HEK293 (cell line): Measurements from ENCODE around the gene ALDH16A1.

Source experiments
- KLF16 ChIP-seq: fragments of 450-650 bp; formaldehyde crosslinking; IDR thresholded peaks from 2 replicates; pipeline ENCODE4 v1.5.1; 2017; ENCODE audit warnings: missing biosample characterization, missing genetic modification characterization
- MEIS1 ChIP-seq: sonication (generic); formaldehyde crosslinking; IDR thresholded peaks from 2 replicates; pipeline ENCODE4 v1.8.1; 2022; ENCODE audit warnings: missing genetic modification reagents, mild to moderate bottlenecking, borderline replicate concordance
- PRDM1 ChIP-seq: fragments of 450-650 bp; formaldehyde crosslinking; IDR thresholded peaks from 2 replicates; pipeline ENCODE4; 2016; ENCODE audit warnings: missing biosample characterization, missing genetic modification characterization
- TCF7L2 ChIP-seq: IDR thresholded peaks from 2 replicates; pipeline ENCODE4 v1.6.1; 2011; ENCODE audit warnings: low read depth, mild to moderate bottlenecking, inconsistent platforms, low read length, moderate library complexity, borderline replicate concordance
- ZEB2 ChIP-seq: fragments of 450-650 bp; formaldehyde crosslinking; IDR thresholded peaks from 2 replicates; pipeline ENCODE4 v1.5.1; 2016; ENCODE audit warnings: missing biosample characterization, missing genetic modification characterization
- ZIC2 ChIP-seq: fragments of 450-650 bp; formaldehyde crosslinking; IDR thresholded peaks from 2 replicates; pipeline ENCODE4 v1.5.1; 2016; ENCODE audit warnings: missing biosample characterization, missing genetic modification characterization
- ZNF266 ChIP-seq: fragments of 450-650 bp; formaldehyde crosslinking; IDR thresholded peaks from 2 replicates; pipeline ENCODE4 v1.5.1; 2016; ENCODE audit warnings: missing biosample characterization, missing genetic modification characterization, low read depth
- ZNF350 ChIP-seq: fragments of 450-650 bp; formaldehyde crosslinking; IDR thresholded peaks from 2 replicates; pipeline ENCODE4 v1.5.0; 2017; ENCODE audit warnings: missing biosample characterization, mild to moderate bottlenecking, missing genetic modification characterization
- ZNF416 ChIP-seq: fragments of 450-650 bp; formaldehyde crosslinking; IDR thresholded peaks from 2 replicates; pipeline ENCODE4 v1.5.1; 2016; ENCODE audit warnings: missing biosample characterization, missing genetic modification characterization
- ZNF521 ChIP-seq: fragments of 450-650 bp; formaldehyde crosslinking; IDR thresholded peaks from 2 replicates; pipeline ENCODE4 v1.5.1; 2017; ENCODE audit warnings: missing biosample characterization, mild to moderate bottlenecking, missing genetic modification characterization
- ZNF561 ChIP-seq: fragments of 450-650 bp; IDR thresholded peaks from 2 replicates; pipeline ENCODE4 v1.5.1; 2018; ENCODE audit warnings: missing biosample characterization, missing genetic modification characterization, borderline replicate concordance
- ZNF624 ChIP-seq: fragments of 450-650 bp; formaldehyde crosslinking; IDR thresholded peaks from 2 replicates; pipeline ENCODE4 v1.5.1; 2017; ENCODE audit warnings: missing biosample characterization, missing genetic modification characterization
- ZNF626 ChIP-seq: fragments of 450-650 bp; sonication (Bioruptor Pico); formaldehyde crosslinking; IDR thresholded peaks from 2 replicates; pipeline ENCODE4 v1.5.1; 2018; ENCODE audit warnings: missing biosample characterization, missing genetic modification characterization, inconsistent platforms
- ZNF658 ChIP-seq: fragments of 450-650 bp; formaldehyde crosslinking; IDR thresholded peaks from 2 replicates; pipeline ENCODE4; 2016; ENCODE audit warnings: missing biosample characterization, missing genetic modification characterization
- TF ChIP-seq, protein P1 (sequence below): fragments of 450-650 bp; formaldehyde crosslinking; IDR thresholded peaks from 2 replicates; pipeline ENCODE4 v1.5.1; 2016; ENCODE audit warnings: missing biosample characterization, missing genetic modification characterization
- TF ChIP-seq, protein P2 (sequence below): fragments of 450-650 bp; formaldehyde crosslinking; IDR thresholded peaks from 2 replicates; pipeline ENCODE4 v1.5.1; 2016; ENCODE audit warnings: missing biosample characterization, missing genetic modification characterization, low read depth
- TF ChIP-seq, protein P3 (sequence below): fragments of 450-650 bp; formaldehyde crosslinking; IDR thresholded peaks from 2 replicates; pipeline ENCODE4 v1.5.1; 2017; ENCODE audit warnings: missing biosample characterization, mild to moderate bottlenecking, missing genetic modification characterization, moderate library complexity
- TF ChIP-seq, protein P4 (sequence below): fragments of 450-650 bp; formaldehyde crosslinking; IDR thresholded peaks from 2 replicates; pipeline ENCODE4 v1.5.1; 2016; ENCODE audit warnings: missing biosample characterization, missing genetic modification characterization
- TF ChIP-seq, protein P5 (sequence below): fragments of 450-650 bp; formaldehyde crosslinking; IDR thresholded peaks from 2 replicates; pipeline ENCODE4 v1.5.1; 2016; ENCODE audit warnings: missing biosample characterization, missing genetic modification characterization
- TF ChIP-seq, protein P6 (sequence below): fragments of 450-650 bp; formaldehyde crosslinking; IDR thresholded peaks from 2 replicates; pipeline ENCODE4 v1.5.1; 2016; ENCODE audit warnings: missing biosample characterization, missing genetic modification characterization
- TF ChIP-seq, protein P7 (sequence below): fragments of 450-650 bp; formaldehyde crosslinking; IDR thresholded peaks from 2 replicates; pipeline ENCODE4 v1.5.1; 2016; ENCODE audit warnings: missing biosample characterization, missing genetic modification characterization, borderline replicate concordance

ALDH16A1 gene

DNA sequence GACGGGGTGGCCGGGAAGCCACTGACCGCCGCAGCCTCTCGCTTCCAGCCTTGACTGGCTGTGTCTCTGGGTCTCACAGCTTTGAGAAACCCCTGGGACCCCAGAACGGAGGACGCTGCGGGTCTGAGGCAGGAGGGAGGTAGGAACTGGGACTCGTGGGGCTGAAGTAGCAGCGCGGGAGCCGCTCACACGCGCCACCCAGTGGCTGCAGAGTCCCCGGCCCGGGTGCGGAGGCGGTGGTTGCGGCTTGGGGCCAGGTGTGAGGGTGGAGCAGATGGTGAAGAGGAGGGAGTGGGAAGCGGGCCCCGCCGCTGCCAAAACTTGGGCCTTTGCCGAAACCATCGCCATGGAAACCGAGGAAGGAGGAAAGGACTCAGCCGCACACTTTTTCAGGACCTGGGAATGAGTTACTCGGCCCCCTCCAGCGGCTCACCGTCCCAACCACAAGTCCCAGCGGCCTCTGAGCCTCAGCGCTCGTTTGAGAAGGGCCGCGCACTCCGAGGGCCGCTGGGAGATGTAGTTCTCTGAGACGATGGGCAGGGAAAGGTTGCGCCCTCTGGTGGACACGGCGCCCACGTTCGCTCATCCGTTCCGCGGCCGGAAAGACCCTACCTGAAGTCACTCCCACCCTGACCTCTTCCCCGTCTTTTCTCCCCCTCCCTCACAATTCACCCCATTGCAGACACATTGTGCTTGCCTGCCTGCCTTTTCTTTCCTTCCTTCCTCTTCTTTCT, 9.5 kb upstream of the ALDH16A1 start (continued):
- TF ChIP-seq, protein P1, sequence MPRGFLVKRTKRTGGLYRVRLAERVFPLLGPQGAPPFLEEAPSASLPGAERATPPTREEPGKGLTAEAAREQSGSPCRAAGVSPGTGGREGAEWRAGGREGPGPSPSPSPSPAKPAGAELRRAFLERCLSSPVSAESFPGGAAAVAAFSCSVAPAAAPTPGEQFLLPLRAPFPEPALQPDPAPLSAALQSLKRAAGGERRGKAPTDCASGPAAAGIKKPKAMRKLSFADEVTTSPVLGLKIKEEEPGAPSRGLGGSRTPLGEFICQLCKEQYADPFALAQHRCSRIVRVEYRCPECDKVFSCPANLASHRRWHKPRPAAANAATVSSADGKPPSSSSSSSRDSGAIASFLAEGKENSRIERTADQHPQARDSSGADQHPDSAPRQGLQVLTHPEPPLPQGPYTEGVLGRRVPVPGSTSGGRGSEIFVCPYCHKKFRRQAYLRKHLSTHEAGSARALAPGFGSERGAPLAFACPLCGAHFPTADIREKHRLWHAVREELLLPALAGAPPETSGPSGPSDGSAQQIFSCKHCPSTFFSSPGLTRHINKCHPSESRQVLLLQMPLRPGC (tag by site-specific recombination) = no peak
- TF ChIP-seq ZIC2 (no peak), ZNF658 (tag by site-specific recombination) (no peak), ZNF561 (no peak; the same call in 1 of the 2 replicates), ZNF416 (tag by site-specific recombination) (no peak), TCF7L2 (no peak), ZNF624 (tag by site-specific recombination) (no peak), ZEB2 (tag by site-specific recombination) (peak; percentile 93), ZNF350 (tag by site-specific recombination) (no peak), ZNF521 (tag by site-specific recombination) (no peak), MEIS1 (CRISPR knock-in tag) (no peak), PRDM1 (tag by site-specific recombination) (peak; percentile 77), ZNF626 (tag by site-specific recombination) (no peak), KLF16 (tag by site-specific recombination) (peak; percentile 56), ZNF266 (no peak)
- TF ChIP-seq, protein P2, sequence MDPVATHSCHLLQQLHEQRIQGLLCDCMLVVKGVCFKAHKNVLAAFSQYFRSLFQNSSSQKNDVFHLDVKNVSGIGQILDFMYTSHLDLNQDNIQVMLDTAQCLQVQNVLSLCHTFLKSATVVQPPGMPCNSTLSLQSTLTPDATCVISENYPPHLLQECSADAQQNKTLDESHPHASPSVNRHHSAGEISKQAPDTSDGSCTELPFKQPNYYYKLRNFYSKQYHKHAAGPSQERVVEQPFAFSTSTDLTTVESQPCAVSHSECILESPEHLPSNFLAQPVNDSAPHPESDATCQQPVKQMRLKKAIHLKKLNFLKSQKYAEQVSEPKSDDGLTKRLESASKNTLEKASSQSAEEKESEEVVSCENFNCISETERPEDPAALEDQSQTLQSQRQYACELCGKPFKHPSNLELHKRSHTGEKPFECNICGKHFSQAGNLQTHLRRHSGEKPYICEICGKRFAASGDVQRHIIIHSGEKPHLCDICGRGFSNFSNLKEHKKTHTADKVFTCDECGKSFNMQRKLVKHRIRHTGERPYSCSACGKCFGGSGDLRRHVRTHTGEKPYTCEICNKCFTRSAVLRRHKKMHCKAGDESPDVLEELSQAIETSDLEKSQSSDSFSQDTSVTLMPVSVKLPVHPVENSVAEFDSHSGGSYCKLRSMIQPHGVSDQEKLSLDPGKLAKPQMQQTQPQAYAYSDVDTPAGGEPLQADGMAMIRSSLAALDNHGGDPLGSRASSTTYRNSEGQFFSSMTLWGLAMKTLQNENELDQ = no peak
- TF ChIP-seq, protein P3, sequence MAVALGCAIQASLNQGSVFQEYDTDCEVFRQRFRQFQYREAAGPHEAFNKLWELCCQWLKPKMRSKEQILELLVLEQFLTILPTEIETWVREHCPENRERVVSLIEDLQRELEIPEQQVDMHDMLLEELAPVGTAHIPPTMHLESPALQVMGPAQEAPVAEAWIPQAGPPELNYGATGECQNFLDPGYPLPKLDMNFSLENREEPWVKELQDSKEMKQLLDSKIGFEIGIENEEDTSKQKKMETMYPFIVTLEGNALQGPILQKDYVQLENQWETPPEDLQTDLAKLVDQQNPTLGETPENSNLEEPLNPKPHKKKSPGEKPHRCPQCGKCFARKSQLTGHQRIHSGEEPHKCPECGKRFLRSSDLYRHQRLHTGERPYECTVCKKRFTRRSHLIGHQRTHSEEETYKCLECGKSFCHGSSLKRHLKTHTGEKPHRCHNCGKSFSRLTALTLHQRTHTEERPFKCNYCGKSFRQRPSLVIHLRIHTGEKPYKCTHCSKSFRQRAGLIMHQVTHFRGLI (tag by site-specific recombination) = peak; percentile 21; the same call in 1 of the 2 replicates
- TF ChIP-seq, protein P4, sequence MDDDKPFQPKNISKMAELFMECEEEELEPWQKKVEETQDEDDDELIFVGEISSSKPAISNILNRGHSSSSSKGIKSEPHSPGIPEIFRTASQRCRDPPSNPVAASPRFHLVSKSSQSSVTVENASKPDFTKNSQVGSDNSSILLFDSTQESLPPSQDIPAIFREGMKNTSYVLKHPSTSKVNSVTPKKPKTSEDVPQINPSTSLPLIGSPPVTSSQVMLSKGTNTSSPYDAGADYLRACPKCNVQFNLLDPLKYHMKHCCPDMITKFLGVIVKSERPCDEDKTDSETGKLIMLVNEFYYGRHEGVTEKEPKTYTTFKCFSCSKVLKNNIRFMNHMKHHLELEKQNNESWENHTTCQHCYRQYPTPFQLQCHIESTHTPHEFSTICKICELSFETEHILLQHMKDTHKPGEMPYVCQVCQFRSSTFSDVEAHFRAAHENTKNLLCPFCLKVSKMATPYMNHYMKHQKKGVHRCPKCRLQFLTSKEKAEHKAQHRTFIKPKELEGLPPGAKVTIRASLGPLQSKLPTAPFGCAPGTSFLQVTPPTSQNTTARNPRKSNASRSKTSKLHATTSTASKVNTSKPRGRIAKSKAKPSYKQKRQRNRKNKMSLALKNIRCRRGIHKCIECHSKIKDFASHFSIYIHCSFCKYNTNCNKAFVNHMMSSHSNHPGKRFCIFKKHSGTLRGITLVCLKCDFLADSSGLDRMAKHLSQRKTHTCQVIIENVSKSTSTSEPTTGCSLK (tag by site-specific recombination) = no peak
- TF ChIP-seq, protein P5, sequence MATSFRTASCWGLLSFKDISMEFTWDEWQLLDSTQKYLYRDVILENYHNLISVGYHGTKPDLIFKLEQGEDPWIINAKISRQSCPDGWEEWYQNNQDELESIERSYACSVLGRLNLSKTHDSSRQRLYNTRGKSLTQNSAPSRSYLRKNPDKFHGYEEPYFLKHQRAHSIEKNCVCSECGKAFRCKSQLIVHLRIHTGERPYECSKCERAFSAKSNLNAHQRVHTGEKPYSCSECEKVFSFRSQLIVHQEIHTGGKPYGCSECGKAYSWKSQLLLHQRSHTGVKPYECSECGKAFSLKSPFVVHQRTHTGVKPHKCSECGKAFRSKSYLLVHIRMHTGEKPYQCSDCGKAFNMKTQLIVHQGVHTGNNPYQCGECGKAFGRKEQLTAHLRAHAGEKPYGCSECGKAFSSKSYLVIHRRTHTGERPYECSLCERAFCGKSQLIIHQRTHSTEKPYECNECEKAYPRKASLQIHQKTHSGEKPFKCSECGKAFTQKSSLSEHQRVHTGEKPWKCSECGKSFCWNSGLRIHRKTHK (tag by site-specific recombination) = no peak
- TF ChIP-seq, protein P6, sequence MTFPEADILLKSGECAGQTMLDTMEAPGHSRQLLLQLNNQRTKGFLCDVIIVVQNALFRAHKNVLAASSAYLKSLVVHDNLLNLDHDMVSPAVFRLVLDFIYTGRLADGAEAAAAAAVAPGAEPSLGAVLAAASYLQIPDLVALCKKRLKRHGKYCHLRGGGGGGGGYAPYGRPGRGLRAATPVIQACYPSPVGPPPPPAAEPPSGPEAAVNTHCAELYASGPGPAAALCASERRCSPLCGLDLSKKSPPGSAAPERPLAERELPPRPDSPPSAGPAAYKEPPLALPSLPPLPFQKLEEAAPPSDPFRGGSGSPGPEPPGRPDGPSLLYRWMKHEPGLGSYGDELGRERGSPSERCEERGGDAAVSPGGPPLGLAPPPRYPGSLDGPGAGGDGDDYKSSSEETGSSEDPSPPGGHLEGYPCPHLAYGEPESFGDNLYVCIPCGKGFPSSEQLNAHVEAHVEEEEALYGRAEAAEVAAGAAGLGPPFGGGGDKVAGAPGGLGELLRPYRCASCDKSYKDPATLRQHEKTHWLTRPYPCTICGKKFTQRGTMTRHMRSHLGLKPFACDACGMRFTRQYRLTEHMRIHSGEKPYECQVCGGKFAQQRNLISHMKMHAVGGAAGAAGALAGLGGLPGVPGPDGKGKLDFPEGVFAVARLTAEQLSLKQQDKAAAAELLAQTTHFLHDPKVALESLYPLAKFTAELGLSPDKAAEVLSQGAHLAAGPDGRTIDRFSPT = no peak
- TF ChIP-seq, protein P7, sequence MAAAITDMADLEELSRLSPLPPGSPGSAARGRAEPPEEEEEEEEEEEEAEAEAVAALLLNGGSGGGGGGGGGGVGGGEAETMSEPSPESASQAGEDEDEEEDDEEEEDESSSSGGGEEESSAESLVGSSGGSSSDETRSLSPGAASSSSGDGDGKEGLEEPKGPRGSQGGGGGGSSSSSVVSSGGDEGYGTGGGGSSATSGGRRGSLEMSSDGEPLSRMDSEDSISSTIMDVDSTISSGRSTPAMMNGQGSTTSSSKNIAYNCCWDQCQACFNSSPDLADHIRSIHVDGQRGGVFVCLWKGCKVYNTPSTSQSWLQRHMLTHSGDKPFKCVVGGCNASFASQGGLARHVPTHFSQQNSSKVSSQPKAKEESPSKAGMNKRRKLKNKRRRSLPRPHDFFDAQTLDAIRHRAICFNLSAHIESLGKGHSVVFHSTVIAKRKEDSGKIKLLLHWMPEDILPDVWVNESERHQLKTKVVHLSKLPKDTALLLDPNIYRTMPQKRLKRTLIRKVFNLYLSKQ = no peak
